VCaP (cell line): ENCODE measurements around the gene MYCBP2.

Experiments
- H3K27ac ChIP-seq: fragments of 450-650 bp; 2 replicates; pipeline ENCODE4 v1.5.1; 2017
- TF ChIP-seq, protein P1 (sequence below): fragments of 450-650 bp; conservative IDR thresholded peaks from 2 replicates; pipeline ENCODE4 v1.5.1; 2017; ENCODE audit warnings: mild to moderate bottlenecking, moderate library complexity

MYCBP2 gene

GRCh38 chr13:77099415-77099814, 227.5 kb downstream of the MYCBP2 start:
- TF ChIP-seq, protein P1, sequence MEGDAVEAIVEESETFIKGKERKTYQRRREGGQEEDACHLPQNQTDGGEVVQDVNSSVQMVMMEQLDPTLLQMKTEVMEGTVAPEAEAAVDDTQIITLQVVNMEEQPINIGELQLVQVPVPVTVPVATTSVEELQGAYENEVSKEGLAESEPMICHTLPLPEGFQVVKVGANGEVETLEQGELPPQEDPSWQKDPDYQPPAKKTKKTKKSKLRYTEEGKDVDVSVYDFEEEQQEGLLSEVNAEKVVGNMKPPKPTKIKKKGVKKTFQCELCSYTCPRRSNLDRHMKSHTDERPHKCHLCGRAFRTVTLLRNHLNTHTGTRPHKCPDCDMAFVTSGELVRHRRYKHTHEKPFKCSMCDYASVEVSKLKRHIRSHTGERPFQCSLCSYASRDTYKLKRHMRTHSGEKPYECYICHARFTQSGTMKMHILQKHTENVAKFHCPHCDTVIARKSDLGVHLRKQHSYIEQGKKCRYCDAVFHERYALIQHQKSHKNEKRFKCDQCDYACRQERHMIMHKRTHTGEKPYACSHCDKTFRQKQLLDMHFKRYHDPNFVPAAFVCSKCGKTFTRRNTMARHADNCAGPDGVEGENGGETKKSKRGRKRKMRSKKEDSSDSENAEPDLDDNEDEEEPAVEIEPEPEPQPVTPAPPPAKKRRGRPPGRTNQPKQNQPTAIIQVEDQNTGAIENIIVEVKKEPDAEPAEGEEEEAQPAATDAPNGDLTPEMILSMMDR: no peak
- no peak overlapping the region for H3K27ac ChIP-seq

GRCh38 chr13:77095288-77095687, 231.6 kb downstream of the MYCBP2 start:
- H3K27ac ChIP-seq: no peak overlapping the region
- TF ChIP-seq, protein P1: no peak

- no peak overlapping the region for H3K27ac ChIP-seq
- TF ChIP-seq, protein P1: no peak
Observed at GRCh38 chr13:77094773-77095172, 232.1 kb downstream of the MYCBP2 start.

DNA sequence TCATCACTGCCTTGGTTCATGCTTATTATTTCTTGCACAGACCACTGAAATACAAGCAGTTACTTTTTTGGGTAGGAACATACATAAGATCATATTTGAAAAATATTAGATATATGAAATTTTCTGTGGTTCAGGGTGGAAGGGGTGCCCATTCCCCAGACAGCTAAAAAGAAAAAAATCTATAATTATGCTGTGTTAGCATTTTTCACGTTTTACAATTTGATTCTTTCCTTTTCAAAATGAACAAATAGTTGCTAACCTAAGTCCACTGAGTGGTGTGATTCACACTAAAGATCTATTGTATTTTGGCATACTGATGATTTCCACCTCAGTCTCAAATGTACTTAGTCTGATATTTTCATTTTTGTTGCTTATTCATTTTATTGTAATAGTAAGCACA, 233.2 kb downstream of the MYCBP2 start:
- H3K27ac ChIP-seq: no peak overlapping the region
- TF ChIP-seq, protein P1: no peak

GRCh38 chr13:77084755-77085154, 242.1 kb downstream of the MYCBP2 start:
- TF ChIP-seq, protein P1: no peak

DNA sequence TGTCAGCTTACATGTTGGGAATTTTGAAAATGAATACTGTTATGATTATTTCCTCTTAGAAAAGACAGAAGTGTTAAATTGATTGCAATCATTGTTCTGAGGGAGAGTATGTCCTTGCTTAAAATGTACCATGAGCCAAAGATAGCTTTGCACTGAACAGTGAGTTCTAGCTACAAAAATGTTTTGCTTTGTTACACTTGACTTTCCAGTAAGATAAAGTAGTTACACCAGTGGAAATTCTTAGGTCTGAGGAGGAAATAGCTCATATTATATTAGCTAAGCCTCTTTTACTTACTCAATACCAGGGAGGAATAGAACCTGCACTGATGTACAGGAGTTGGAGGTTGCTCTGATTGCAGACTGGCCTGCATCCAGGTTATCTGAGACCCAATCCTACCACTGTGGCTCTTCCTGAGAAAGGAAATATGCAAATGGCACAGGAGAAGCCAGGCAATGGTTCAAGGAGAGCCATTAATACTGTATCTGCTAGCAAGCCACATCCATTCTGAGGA, 246.9 kb downstream of the MYCBP2 start:
- no peak overlapping the region for H3K27ac ChIP-seq
- TF ChIP-seq, protein P1: no peak

More at GRCh38 chr13:77084755-77085154, 242.1 kb downstream of the MYCBP2 start:
- no peak overlapping the region for H3K27ac ChIP-seq

- H3K27ac ChIP-seq: no peak overlapping the region
- TF ChIP-seq, protein P1: no peak
Observed at GRCh38 chr13:77067519-77067918, 259.4 kb downstream of the MYCBP2 start.
